Neural cell (in vitro differentiated cells): ENCODE data around the gene RCOR3.

Source experiments
- CTCF ChIP-seq: fragments of 450-650 bp; IDR thresholded peaks from 2 replicates; pipeline ENCODE4 v1.5.1; 2014; ENCODE audit warnings: antibody characterized with exemption, mild to moderate bottlenecking, moderate library complexity; ENCODE audit not compliant: poor library complexity, severe bottlenecking
- REST ChIP-seq: IDR thresholded peaks from 2 replicates; pipeline ENCODE4 v1.6.1; 2012; ENCODE audit warnings: borderline replicate concordance

GRCh38 chr1:211341999-211342398 is 82.8 kb downstream of the RCOR3 start:
- no peak for TF ChIP-seq CTCF
- no peak for TF ChIP-seq REST
